Transverse colon (tissue), 4 donors: Measurements from ENCODE around the gene LMBR1. TPM values are rescaled to one million over a fixed set of nuclear protein-coding genes. Genes with fewer than 3 reads are reported as not detected.

Experiments used
- DNase-seq: peaks from one replicate; pipeline ENCODE4 v3.0.0-alpha.2; 2019
- H3K27ac ChIP-seq, 4 donors: fragments of 200-600 bp; sonication (generic); 2 replicates each; pipeline ENCODE4 v1.5.1; 2016 to 2018; ENCODE audit warnings: inconsistent platforms in 4 of 4
- H3K27me3 ChIP-seq: fragments of 200-600 bp; sonication (generic); 2 replicates; pipeline ENCODE4 v1.5.1; 2017; ENCODE audit warnings: inconsistent platforms
- H3K36me3 ChIP-seq, 4 donors: fragments of 200-600 bp; sonication (generic); 2 replicates each; pipeline ENCODE4 v1.5.1; 2017 to 2019; ENCODE audit warnings: inconsistent platforms in 4 of 4
- H3K4me1 ChIP-seq, 4 donors: fragments of 200-600 bp; sonication (generic); 2 replicates each; pipeline ENCODE4 v1.5.1; 2017 to 2020; ENCODE audit warnings: inconsistent platforms in 4 of 4
- H3K4me3 ChIP-seq, 4 donors: fragments of 200-600 bp; sonication (generic); 1 replicate in 1 of 4; 2 replicates in 3 of 4; pipeline versions ENCODE4 v1.5.1 to v1.6.1; 2017 to 2019; ENCODE audit warnings: inconsistent platforms in 4 of 4
- H3K9me3 ChIP-seq, 2 donors: fragments of 200-600 bp; sonication (generic); 2 replicates each; pipeline ENCODE4 v1.5.1; 2017 to 2019; ENCODE audit warnings: inconsistent platforms in 2 of 2
- EP300 ChIP-seq: sonication (generic); formaldehyde crosslinking; IDR thresholded peaks from one replicate; pipeline ENCODE4 v1.6.1; 2017; ENCODE audit warnings: antibody characterized with exemption, low read depth
- POLR2A ChIP-seq: fragments of 450-650 bp; IDR thresholded peaks from one replicate; pipeline ENCODE4 v1.6.1; 2016; ENCODE audit warnings: antibody characterized with exemption, mild to moderate bottlenecking, moderate library complexity
- POLR2AphosphoS5 ChIP-seq, 3 donors: sonication (generic); formaldehyde crosslinking; IDR thresholded peaks; one replicate each; pipeline ENCODE4 v1.6.1; 2016; ENCODE audit warnings: antibody characterized with exemption in 3 of 3
- WGBS, 2 donors: methylation state at CpG; one replicate each; pipeline ENCODE4 v1.1.5; 2018; ENCODE audit warnings: low coverage in 1 of 2; 5-methylcytosine and 5-hydroxymethylcytosine counted together
- in situ Hi-C, 4 donors: fragments of 200-750 bp; cut with MboI; loops; one replicate each; pipeline versions ENCODE4 v1.15.0 to v1.15.1; 2017; ENCODE audit warnings: low sequenced_read_pairs in 3 of 4, low pct_ligation_motif_present in 1 of 4, low pct_unique_long_range_greater_than_20kb in 1 of 4
- intact Hi-C: fragments of 100-400 bp; cut with DNase I; formaldehyde crosslinking; loops from one replicate; pipeline ENCODE4 v1.15.1; 2023; ENCODE audit warnings: low total_unique reads
- total RNA-seq, 4 donors: library from RNA; depleted of rRNA; stranded (reverse); fragments of >200 nt; gene quantifications; one replicate each; pipeline ENCODE4 v1.1.0, GENCODE V29; 2016
- TF ChIP-seq, protein P1 (sequence below), 5 experiments: fragments of 200-600 bp in 3 of 5; fragments of 450-650 bp in 2 of 5; sonication (generic) in 3 of 5; IDR thresholded peaks; 1 replicate in 2 of 5; 2 replicates in 3 of 5; pipeline ENCODE4 v1.5.1; 2016 to 2017; ENCODE audit warnings: antibody characterized with exemption in 5 of 5, inconsistent platforms in 3 of 5, mild to moderate bottlenecking in 2 of 5, moderate library complexity in 1 of 5

The LMBR1 gene
- total RNA-seq, 4 donors from 2014 or later: 16.7 to 78.1 (median 67.4) TPM

- H3K27ac ChIP-seq: no peak overlapping the region
- no peaks in the 10 kb centered on the region for H3K27me3 ChIP-seq
- no peak for TF ChIP-seq POLR2A
- TF ChIP-seq POLR2AphosphoS5 (IDR thresholded peaks at IDR 0.05): no peak
- H3K9me3 ChIP-seq: no peaks in the 10 kb centered on the region
- no peak for DNase-seq
- 30 to 61% methylated on average over 4 of the region's 4 CpGs for WGBS, 2 donors
- peaks cover 0 to 6% (median under 1%) of the 10 kb centered on the region in 4 donors for H3K4me1 ChIP-seq
- in situ Hi-C loops (no loop called here), intact Hi-C loops (no loop called here)
- no peak overlapping the region for H3K4me3 ChIP-seq
- no peaks in the 10 kb centered on the region for H3K36me3 ChIP-seq
Measured at GRCh38 chr7:156662277-156662676, 230.7 kb downstream of the LMBR1 start.

GRCh38 chr7:156661637-156662036 is 231.3 kb downstream of the LMBR1 start:
- Histone ChIP-seq H3K27me3 (peaks cover 4% of the 10 kb centered on the region), H3K9me3 (no peaks in the 10 kb centered on the region), H3K4me1 (no peaks in the 10 kb centered on the region), H3K4me3 (no peak overlapping the region), H3K27ac (no peak overlapping the region), H3K36me3 (no peaks in the 10 kb centered on the region)
- intact Hi-C loops: no loop called here
- TF ChIP-seq POLR2A (no peak), EP300 (no peak), POLR2AphosphoS5 (IDR thresholded peaks at IDR 0.05) (no peak)
- TF ChIP-seq, protein P1, sequence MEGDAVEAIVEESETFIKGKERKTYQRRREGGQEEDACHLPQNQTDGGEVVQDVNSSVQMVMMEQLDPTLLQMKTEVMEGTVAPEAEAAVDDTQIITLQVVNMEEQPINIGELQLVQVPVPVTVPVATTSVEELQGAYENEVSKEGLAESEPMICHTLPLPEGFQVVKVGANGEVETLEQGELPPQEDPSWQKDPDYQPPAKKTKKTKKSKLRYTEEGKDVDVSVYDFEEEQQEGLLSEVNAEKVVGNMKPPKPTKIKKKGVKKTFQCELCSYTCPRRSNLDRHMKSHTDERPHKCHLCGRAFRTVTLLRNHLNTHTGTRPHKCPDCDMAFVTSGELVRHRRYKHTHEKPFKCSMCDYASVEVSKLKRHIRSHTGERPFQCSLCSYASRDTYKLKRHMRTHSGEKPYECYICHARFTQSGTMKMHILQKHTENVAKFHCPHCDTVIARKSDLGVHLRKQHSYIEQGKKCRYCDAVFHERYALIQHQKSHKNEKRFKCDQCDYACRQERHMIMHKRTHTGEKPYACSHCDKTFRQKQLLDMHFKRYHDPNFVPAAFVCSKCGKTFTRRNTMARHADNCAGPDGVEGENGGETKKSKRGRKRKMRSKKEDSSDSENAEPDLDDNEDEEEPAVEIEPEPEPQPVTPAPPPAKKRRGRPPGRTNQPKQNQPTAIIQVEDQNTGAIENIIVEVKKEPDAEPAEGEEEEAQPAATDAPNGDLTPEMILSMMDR (IDR thresholded peaks at IDR 0.05): no peak
- 89 to 91% methylated on average over 4 to 5 of the region's 5 CpGs for WGBS, 2 donors
- in situ Hi-C loops: no loop called here
- DNase-seq: no peak

DNA sequence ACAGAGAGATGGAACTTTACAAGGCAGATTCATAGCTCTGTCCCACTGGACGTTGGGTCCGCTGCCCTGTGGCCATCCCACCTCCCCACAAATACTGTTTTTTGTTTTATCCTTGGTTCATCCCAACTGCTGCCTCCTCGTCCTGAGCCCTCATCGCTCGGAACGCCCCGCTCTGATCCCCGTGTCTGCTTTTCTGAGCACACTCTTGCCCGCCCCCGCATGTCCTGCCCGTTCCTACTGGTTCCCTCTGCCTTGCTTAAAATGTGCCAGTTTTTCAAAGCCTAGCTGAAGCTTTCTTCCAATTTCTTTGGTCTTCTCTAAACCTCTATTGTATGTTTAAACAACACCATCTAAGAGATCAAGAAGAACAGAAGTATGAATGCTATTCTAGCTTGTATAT is 233.0 kb downstream of the LMBR1 start:
- H3K4me3 ChIP-seq: no peak overlapping the region
- H3K9me3 ChIP-seq: no peaks in the 10 kb centered on the region
- no peaks in the 10 kb centered on the region for H3K4me1 ChIP-seq
- peaks cover 7% of the 10 kb centered on the region for H3K27me3 ChIP-seq
- in situ Hi-C loops: no loop called here
- no peaks in the 10 kb centered on the region for H3K36me3 ChIP-seq
- no peak overlapping the region for H3K27ac ChIP-seq
- no peak for TF ChIP-seq POLR2A
- TF ChIP-seq, protein P1 (IDR thresholded peaks at IDR 0.05): no peak
- no peak for DNase-seq
- WGBS, 2 donors: 80 to 82% methylated on average over 5 to 11 of the region's 11 CpGs
- intact Hi-C loops: no loop called here

GRCh38 chr7:156659203-156659602 is 233.8 kb downstream of the LMBR1 start:
- H3K9me3 ChIP-seq: no peaks in the 10 kb centered on the region
- H3K27me3 ChIP-seq: peaks cover 7% of the 10 kb centered on the region
- H3K4me3 ChIP-seq: no peak overlapping the region
- no peak overlapping the region for H3K27ac ChIP-seq
- TF ChIP-seq POLR2A (no peak), POLR2AphosphoS5 (IDR thresholded peaks at IDR 0.05) (no peak), EP300 (no peak)
- TF ChIP-seq, protein P1 (IDR thresholded peaks at IDR 0.05): no peak
- intact Hi-C loops (no loop called here), in situ Hi-C loops (no loop called here)
- no peaks in the 10 kb centered on the region for H3K36me3 ChIP-seq
- H3K4me1 ChIP-seq: no peaks in the 10 kb centered on the region
- DNase-seq: no peak
- 91 to 95% methylated on average over 6 of the region's 6 CpGs for WGBS, 2 donors

- H3K4me3 ChIP-seq: no peak overlapping the region
- no peaks in the 10 kb centered on the region for H3K4me1 ChIP-seq
- H3K27ac ChIP-seq: no peak overlapping the region
- intact Hi-C loops: no loop called here
- H3K27me3 ChIP-seq: peaks cover 7% of the 10 kb centered on the region
- H3K9me3 ChIP-seq: no peaks in the 10 kb centered on the region
- WGBS, 2 donors: 60 to 90% methylated on average over 1 to 4 of the region's 4 CpGs
- no peaks in the 10 kb centered on the region for H3K36me3 ChIP-seq
- no peak for DNase-seq
- no peak for TF ChIP-seq POLR2A
- TF ChIP-seq POLR2AphosphoS5 (IDR thresholded peaks at IDR 0.05): no peak
- TF ChIP-seq EP300: no peak
- TF ChIP-seq, protein P1 (IDR thresholded peaks at IDR 0.05): no peak
- in situ Hi-C loops: no loop called here
Measured at GRCh38 chr7:156657681-156658080, 235.3 kb downstream of the LMBR1 start.
